ENCODE measurements around the gene GAS2L2.

DNA sequence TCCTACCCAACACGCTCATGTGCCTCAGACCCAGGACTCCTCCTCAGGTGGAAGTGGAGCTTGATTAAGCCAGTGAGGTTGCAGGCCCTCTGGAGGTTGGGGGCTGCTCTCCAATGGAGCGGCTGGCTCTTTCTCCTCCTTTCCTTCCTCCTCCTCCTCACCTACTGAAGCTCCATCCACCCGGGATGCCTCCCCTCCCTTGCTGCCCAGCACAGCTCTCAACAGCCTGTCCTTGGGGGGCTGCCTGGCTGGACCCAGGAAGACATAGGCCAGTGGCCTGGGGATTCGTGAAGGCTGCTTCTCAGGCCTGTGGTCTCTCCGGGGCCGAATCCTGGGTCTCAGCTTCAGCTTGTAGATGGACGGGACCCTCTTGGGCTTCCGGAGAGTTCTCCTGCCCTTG is 8.2 kb downstream of the GAS2L2 start:
- TF ChIP-seq, protein P1, sequence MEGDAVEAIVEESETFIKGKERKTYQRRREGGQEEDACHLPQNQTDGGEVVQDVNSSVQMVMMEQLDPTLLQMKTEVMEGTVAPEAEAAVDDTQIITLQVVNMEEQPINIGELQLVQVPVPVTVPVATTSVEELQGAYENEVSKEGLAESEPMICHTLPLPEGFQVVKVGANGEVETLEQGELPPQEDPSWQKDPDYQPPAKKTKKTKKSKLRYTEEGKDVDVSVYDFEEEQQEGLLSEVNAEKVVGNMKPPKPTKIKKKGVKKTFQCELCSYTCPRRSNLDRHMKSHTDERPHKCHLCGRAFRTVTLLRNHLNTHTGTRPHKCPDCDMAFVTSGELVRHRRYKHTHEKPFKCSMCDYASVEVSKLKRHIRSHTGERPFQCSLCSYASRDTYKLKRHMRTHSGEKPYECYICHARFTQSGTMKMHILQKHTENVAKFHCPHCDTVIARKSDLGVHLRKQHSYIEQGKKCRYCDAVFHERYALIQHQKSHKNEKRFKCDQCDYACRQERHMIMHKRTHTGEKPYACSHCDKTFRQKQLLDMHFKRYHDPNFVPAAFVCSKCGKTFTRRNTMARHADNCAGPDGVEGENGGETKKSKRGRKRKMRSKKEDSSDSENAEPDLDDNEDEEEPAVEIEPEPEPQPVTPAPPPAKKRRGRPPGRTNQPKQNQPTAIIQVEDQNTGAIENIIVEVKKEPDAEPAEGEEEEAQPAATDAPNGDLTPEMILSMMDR (IDR thresholded peaks at IDR 0.05; ENCODE audit: low read depth, low read length), result no peak
- TF ChIP-seq EZH2phosphoT487 (IDR thresholded peaks at IDR 0.05; ENCODE audit: low read depth), result no peak
